Ishikawa (cell line): ENCODE data around the gene RHCG.

Source experiments
- CEBPB ChIP-seq: IDR thresholded peaks from 2 replicates; pipeline ENCODE4 v1.6.1; 2012
- EGR1 ChIP-seq: IDR thresholded peaks from 2 replicates; pipeline ENCODE4 v1.6.1; 2012
- EP300 ChIP-seq: IDR thresholded peaks from 2 replicates; pipeline ENCODE4 v1.6.1; 2012; ENCODE audit warnings: borderline replicate concordance
- FOXM1 ChIP-seq: IDR thresholded peaks from 2 replicates; pipeline ENCODE4 v1.6.1; 2012; ENCODE audit warnings: low read depth, borderline replicate concordance
- TAF1 ChIP-seq: IDR thresholded peaks from 2 replicates; pipeline ENCODE4 v1.6.1; 2012; ENCODE audit warnings: low read depth, mild to moderate bottlenecking
- TF ChIP-seq, protein P1 (sequence below): IDR thresholded peaks from 2 replicates; pipeline ENCODE4 v1.6.1; 2012; ENCODE audit warnings: low read depth, mild to moderate bottlenecking
- TF ChIP-seq, protein P2 (sequence below): IDR thresholded peaks from 2 replicates; pipeline ENCODE4 v1.6.1; 2012

DNA sequence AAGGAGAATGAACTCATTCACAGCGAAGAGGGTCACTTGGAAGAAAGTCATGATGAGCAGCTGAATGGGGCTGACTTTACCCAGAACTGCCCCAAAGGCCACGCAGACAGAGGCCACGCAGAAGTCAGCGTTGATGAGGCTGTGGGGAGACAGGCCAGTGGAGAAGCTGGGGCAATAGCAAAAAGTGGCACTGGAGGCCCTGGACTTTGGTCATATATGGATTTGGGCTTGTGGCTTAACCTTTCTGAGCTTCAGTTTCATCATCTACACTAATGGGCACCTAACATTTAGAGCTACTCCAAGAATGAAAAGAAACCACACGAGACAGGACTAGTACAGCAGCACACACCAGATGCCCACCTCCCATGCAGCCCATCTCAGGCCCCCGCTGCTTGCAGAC lies 13.3 kb downstream of the RHCG start:
- TF ChIP-seq, protein P1, sequence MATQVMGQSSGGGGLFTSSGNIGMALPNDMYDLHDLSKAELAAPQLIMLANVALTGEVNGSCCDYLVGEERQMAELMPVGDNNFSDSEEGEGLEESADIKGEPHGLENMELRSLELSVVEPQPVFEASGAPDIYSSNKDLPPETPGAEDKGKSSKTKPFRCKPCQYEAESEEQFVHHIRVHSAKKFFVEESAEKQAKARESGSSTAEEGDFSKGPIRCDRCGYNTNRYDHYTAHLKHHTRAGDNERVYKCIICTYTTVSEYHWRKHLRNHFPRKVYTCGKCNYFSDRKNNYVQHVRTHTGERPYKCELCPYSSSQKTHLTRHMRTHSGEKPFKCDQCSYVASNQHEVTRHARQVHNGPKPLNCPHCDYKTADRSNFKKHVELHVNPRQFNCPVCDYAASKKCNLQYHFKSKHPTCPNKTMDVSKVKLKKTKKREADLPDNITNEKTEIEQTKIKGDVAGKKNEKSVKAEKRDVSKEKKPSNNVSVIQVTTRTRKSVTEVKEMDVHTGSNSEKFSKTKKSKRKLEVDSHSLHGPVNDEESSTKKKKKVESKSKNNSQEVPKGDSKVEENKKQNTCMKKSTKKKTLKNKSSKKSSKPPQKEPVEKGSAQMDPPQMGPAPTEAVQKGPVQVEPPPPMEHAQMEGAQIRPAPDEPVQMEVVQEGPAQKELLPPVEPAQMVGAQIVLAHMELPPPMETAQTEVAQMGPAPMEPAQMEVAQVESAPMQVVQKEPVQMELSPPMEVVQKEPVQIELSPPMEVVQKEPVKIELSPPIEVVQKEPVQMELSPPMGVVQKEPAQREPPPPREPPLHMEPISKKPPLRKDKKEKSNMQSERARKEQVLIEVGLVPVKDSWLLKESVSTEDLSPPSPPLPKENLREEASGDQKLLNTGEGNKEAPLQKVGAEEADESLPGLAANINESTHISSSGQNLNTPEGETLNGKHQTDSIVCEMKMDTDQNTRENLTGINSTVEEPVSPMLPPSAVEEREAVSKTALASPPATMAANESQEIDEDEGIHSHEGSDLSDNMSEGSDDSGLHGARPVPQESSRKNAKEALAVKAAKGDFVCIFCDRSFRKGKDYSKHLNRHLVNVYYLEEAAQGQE: no peak
- TF ChIP-seq TAF1 (no peak), EP300 (no peak), FOXM1 (no peak), EGR1 (no peak), CEBPB (no peak)
- TF ChIP-seq, protein P2, sequence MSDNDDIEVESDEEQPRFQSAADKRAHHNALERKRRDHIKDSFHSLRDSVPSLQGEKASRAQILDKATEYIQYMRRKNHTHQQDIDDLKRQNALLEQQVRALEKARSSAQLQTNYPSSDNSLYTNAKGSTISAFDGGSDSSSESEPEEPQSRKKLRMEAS: no peak
